ENCODE measurements around the gene JAKMIP2.
"Not testable (repeated sequence)": the region's sequence is repeated elsewhere in the genome, so short reads cannot be mapped to it uniquely, and the experiment has no call there.

JAKMIP2 gene

GRCh38 chr5:147748590-147748989 is 33.9 kb downstream of the JAKMIP2 start:
- no peak for DNase-seq (ENCODE audit: low read depth in 2 of 3, low spot score in 1 of 3)

GRCh38 chr5:147746986-147747385 is 35.5 kb downstream of the JAKMIP2 start:
- DNase-seq (ENCODE audit: low read depth in 2 of 3, low spot score in 1 of 3): no peak

- DNase-seq (ENCODE audit: low read depth in 2 of 3, low spot score in 1 of 3): no peak
Measured at GRCh38 chr5:147743678-147744374, 38.7 kb downstream of the JAKMIP2 start.

GRCh38 chr5:147743012-147743411 is 39.5 kb downstream of the JAKMIP2 start:
- no peak for DNase-seq (ENCODE audit: low read depth in 2 of 3, low spot score in 1 of 3)

- DNase-seq (ENCODE audit: low read depth in 2 of 3, low spot score in 1 of 3): no peak
Measured at GRCh38 chr5:147742151-147742550, 40.4 kb downstream of the JAKMIP2 start.

- DNase-seq (ENCODE audit: low read depth in 2 of 3, low spot score in 1 of 3): no peak
Measured at GRCh38 chr5:147740864-147741263, 41.7 kb downstream of the JAKMIP2 start.

- DNase-seq (ENCODE audit: low read depth in 2 of 3, low spot score in 1 of 3): no peak
Measured at GRCh38 chr5:147737921-147738320, 44.6 kb downstream of the JAKMIP2 start.

- no peak for DNase-seq (ENCODE audit: low read depth in 2 of 3, low spot score in 1 of 3)
Measured at GRCh38 chr5:147735621-147736125, 46.9 kb downstream of the JAKMIP2 start.

- no peak for DNase-seq (ENCODE audit: low read depth in 2 of 3, low spot score in 1 of 3)
Measured at GRCh38 chr5:147734894-147735293, 47.6 kb downstream of the JAKMIP2 start.

- no peak for DNase-seq (ENCODE audit: low read depth in 2 of 3, low spot score in 1 of 3)
Measured at GRCh38 chr5:147733075-147733474, 49.5 kb downstream of the JAKMIP2 start.

- no peak for DNase-seq (ENCODE audit: low read depth in 2 of 3, low spot score in 1 of 3)
Measured at GRCh38 chr5:147732291-147732883, 50.1 kb downstream of the JAKMIP2 start.

- no peak for DNase-seq (ENCODE audit: low read depth in 2 of 3, low spot score in 1 of 3)
Measured at GRCh38 chr5:147731431-147732290, 50.9 kb downstream of the JAKMIP2 start.

- DNase-seq (ENCODE audit: low read depth in 2 of 3, low spot score in 1 of 3): no peak
Measured at GRCh38 chr5:147727200-147727599, 55.3 kb downstream of the JAKMIP2 start.

- not testable (repeated sequence) for DNase-seq (ENCODE audit: low read depth in 2 of 3, low spot score in 1 of 3)
Measured at GRCh38 chr5:147721191-147721960, 61.2 kb downstream of the JAKMIP2 start.

GRCh38 chr5:147713550-147714295 is 68.8 kb downstream of the JAKMIP2 start:
- DNase-seq (ENCODE audit: low read depth in 2 of 3, low spot score in 1 of 3): no peak

- DNase-seq (ENCODE audit: low read depth in 2 of 3, low spot score in 1 of 3): no peak
Measured at GRCh38 chr5:147712598-147712997, 69.9 kb downstream of the JAKMIP2 start.

- DNase-seq (ENCODE audit: low read depth in 2 of 3, low spot score in 1 of 3): no peak
Measured at GRCh38 chr5:147712019-147712418, 70.5 kb downstream of the JAKMIP2 start.

GRCh38 chr5:147711019-147711418 is 71.5 kb downstream of the JAKMIP2 start:
- no peak for DNase-seq (ENCODE audit: low read depth in 2 of 3, low spot score in 1 of 3)

- DNase-seq (ENCODE audit: low read depth in 2 of 3, low spot score in 1 of 3): no peak
Measured at GRCh38 chr5:147708708-147709107, 73.8 kb downstream of the JAKMIP2 start.

GRCh38 chr5:147704544-147704943 is 78.0 kb downstream of the JAKMIP2 start:
- DNase-seq (ENCODE audit: low read depth in 2 of 3, low spot score in 1 of 3): no peak

Data from stimulated activated CD4-positive, alpha-beta T cell treated with anti-CD3 and anti-CD28 coated beads, Interleukin-12 subunit alpha, Interleukin-12 subunit beta, amount 100 ng/mL, for 48 hours (primary cell).